HEK293 (cell line): ENCODE results near the gene UBE3B.

ENCODE experiments used
- CTCF ChIA-PET: fragments of 350-600 bp; formaldehyde crosslinking; extraction: SDS; loops from one replicate; lab custom pipeline; 2021; ENCODE audit warnings: antibody characterized with exemption; lab: Yijun Ruan, JAX
- POLR2A ChIA-PET: fragments of 300-600 bp; formaldehyde crosslinking; extraction: SDS; loops from one replicate; lab custom pipeline; 2020; ENCODE audit warnings: antibody characterized with exemption, inconsistent platforms; lab: Yijun Ruan, JAX
- H3K27ac ChIP-seq: fragments of 200-500 bp; sonication (Bioruptor generic); 2 replicates; pipeline ENCODE4 v1.5.1; 2014; ENCODE audit warnings: low read depth, low read length, control low read depth, inconsistent platforms; ENCODE audit errors: extremely low read depth
- H3K36me3 ChIP-seq, 2 experiments: fragments of 200-500 bp in 1 of 2; sonication (Bioruptor generic) in 1 of 2; 1 replicate in 1 of 2; 2 replicates in 1 of 2; pipeline ENCODE4 v1.5.1; 2014 to 2017; ENCODE audit warnings: inconsistent platforms in 2 of 2, low read length in 2 of 2; ENCODE audit not compliant: control insufficient read depth in 2 of 2, insufficient read depth in 1 of 2
- H3K4me1 ChIP-seq: fragments of 200-500 bp; sonication (Bioruptor generic); 2 replicates; pipeline ENCODE4 v1.5.1; 2014; ENCODE audit warnings: mild to moderate bottlenecking, low read length, inconsistent platforms; ENCODE audit not compliant: control insufficient read depth, insufficient read depth
- H3K4me3 ChIP-seq: 2 replicates; pipeline ENCODE4 v1.5.1; 2011; ENCODE audit warnings: low read depth, mild to moderate bottlenecking, control low read depth, low read length, moderate library complexity
- H3K9me3 ChIP-seq: fragments of 200-500 bp; sonication (Bioruptor generic); 2 replicates; pipeline ENCODE4 v1.5.1; 2014; ENCODE audit warnings: low read depth, low read length, inconsistent platforms; ENCODE audit not compliant: control insufficient read depth, insufficient read depth
- HIC1 ChIP-seq: fragments of 450-650 bp; formaldehyde crosslinking; IDR thresholded peaks from 2 replicates; pipeline ENCODE4 v1.5.1; 2016; ENCODE audit warnings: missing biosample characterization, missing genetic modification characterization
- KLF1 ChIP-seq: fragments of 450-650 bp; formaldehyde crosslinking; IDR thresholded peaks from 2 replicates; pipeline ENCODE4 v1.5.1; 2016; ENCODE audit warnings: missing biosample characterization, missing genetic modification characterization
- MYNN ChIP-seq: fragments of 450-650 bp; formaldehyde crosslinking; IDR thresholded peaks from 2 replicates; pipeline ENCODE4 v1.5.1; 2016; ENCODE audit warnings: missing biosample characterization, missing genetic modification characterization, borderline replicate concordance
- MZF1 ChIP-seq: fragments of 450-650 bp; formaldehyde crosslinking; IDR thresholded peaks from 2 replicates; pipeline ENCODE4 v1.5.1; 2017; ENCODE audit warnings: missing biosample characterization, missing genetic modification characterization, borderline replicate concordance
- SCRT2 ChIP-seq: fragments of 450-650 bp; formaldehyde crosslinking; IDR thresholded peaks from 2 replicates; pipeline ENCODE4 v1.5.1; 2016; ENCODE audit warnings: missing biosample characterization, missing genetic modification characterization
- ZNF416 ChIP-seq: fragments of 450-650 bp; formaldehyde crosslinking; IDR thresholded peaks from 2 replicates; pipeline ENCODE4 v1.5.1; 2016; ENCODE audit warnings: missing biosample characterization, missing genetic modification characterization
- ZNF600 ChIP-seq: fragments of 450-650 bp; formaldehyde crosslinking; IDR thresholded peaks from 2 replicates; pipeline ENCODE4 v1.5.1; 2016; ENCODE audit warnings: missing biosample characterization, missing genetic modification characterization
- ZNF837 ChIP-seq: fragments of 450-650 bp; formaldehyde crosslinking; IDR thresholded peaks from 2 replicates; pipeline ENCODE4 v1.5.1; 2016; ENCODE audit warnings: missing biosample characterization, missing genetic modification characterization
- TF ChIP-seq, protein P1 (sequence below): fragments of 450-650 bp; formaldehyde crosslinking; IDR thresholded peaks from 2 replicates; pipeline ENCODE4 v1.5.1; 2016; ENCODE audit warnings: missing biosample characterization, missing genetic modification characterization
- TF ChIP-seq, protein P2 (sequence below): fragments of 450-650 bp; formaldehyde crosslinking; IDR thresholded peaks from 2 replicates; pipeline ENCODE4 v1.5.1; 2016; ENCODE audit warnings: missing biosample characterization, missing genetic modification characterization

UBE3B gene

GRCh38 chr12:109554761-109555160, 77.3 kb downstream of the UBE3B start:
- ChIA-PET CTCF (interaction anchor here (1.0 kb wide), 1 partner anchor 127 kb away, joined by 4 read pairs; no protein-coding TSS in a partner anchor), POLR2A (interaction anchor here (0.7 kb wide), 1 partner anchor 19 kb away, joined by 4 read pairs; the partner anchor contains the start of genes MMAB and MVK)
- Histone ChIP-seq H3K9me3 (no peaks in the 10 kb centered on the region), H3K4me1 (no peaks in the 10 kb centered on the region), H3K4me3 (no peak overlapping the region), H3K36me3 (no peaks in the 10 kb centered on the region), H3K27ac (no peak overlapping the region)
- TF ChIP-seq SCRT2 (tag by site-specific recombination) = peak; percentile 49; the same call in 1 of the 2 replicates
- TF ChIP-seq MYNN (tag by site-specific recombination) = no peak

GRCh38 chr12:109555431-109556315, 78.2 kb downstream of the UBE3B start:
- Histone ChIP-seq H3K4me3 (no peak overlapping the region), H3K27ac (no peak overlapping the region), H3K36me3 (no peaks in the 10 kb centered on the region), H3K4me1 (no peaks in the 10 kb centered on the region), H3K9me3 (no peaks in the 10 kb centered on the region)
- CTCF ChIA-PET = interaction anchor here (0.7 to 1.0 kb wide), 2 partner anchors 15 to 127 kb away, joined by 3 to 4 read pairs; no protein-coding TSS in a partner anchor
- POLR2A ChIA-PET = interaction anchor here (1.2 to 1.4 kb wide), 2 partner anchors 11 to 19 kb away, joined by 4 to 6 read pairs; partner anchors contain the start of genes MMAB and MVK
- TF ChIP-seq, protein P1, sequence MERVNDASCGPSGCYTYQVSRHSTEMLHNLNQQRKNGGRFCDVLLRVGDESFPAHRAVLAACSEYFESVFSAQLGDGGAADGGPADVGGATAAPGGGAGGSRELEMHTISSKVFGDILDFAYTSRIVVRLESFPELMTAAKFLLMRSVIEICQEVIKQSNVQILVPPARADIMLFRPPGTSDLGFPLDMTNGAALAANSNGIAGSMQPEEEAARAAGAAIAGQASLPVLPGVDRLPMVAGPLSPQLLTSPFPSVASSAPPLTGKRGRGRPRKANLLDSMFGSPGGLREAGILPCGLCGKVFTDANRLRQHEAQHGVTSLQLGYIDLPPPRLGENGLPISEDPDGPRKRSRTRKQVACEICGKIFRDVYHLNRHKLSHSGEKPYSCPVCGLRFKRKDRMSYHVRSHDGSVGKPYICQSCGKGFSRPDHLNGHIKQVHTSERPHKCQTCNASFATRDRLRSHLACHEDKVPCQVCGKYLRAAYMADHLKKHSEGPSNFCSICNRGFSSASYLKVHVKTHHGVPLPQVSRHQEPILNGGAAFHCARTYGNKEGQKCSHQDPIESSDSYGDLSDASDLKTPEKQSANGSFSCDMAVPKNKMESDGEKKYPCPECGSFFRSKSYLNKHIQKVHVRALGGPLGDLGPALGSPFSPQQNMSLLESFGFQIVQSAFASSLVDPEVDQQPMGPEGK (tag by site-specific recombination) = no peak
- 0 out of 2 replicates have a peak, but pooled peaks have one; percentile 19 for TF ChIP-seq ZNF600 (tag by site-specific recombination)

- Histone ChIP-seq H3K27ac (no peak overlapping the region), H3K4me3 (no peak overlapping the region), H3K4me1 (no peaks in the 10 kb centered on the region), H3K9me3 (no peaks in the 10 kb centered on the region), H3K36me3 (peaks cover 0 to 3% of the 10 kb centered on the region in 2 experiments; a peak in 1 of 3 replicates)
- POLR2A ChIA-PET = interaction anchor here (0.7 to 1.2 kb wide), 2 partner anchors 13 to 17 kb away, joined by 4 read pairs; partner anchors contain the start of genes MMAB and MVK
- TF ChIP-seq HIC1 (tag by site-specific recombination) (no peak), ZNF837 (tag by site-specific recombination) (no peak), ZNF416 (tag by site-specific recombination) (no peak)
- TF ChIP-seq, protein P2, sequence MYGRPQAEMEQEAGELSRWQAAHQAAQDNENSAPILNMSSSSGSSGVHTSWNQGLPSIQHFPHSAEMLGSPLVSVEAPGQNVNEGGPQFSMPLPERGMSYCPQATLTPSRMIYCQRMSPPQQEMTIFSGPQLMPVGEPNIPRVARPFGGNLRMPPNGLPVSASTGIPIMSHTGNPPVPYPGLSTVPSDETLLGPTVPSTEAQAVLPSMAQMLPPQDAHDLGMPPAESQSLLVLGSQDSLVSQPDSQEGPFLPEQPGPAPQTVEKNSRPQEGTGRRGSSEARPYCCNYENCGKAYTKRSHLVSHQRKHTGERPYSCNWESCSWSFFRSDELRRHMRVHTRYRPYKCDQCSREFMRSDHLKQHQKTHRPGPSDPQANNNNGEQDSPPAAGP (tag by site-specific recombination) = no peak
- CTCF ChIA-PET = no interaction called here
These were observed 79.8 kb downstream of the UBE3B start for GRCh38 chr12:109557200-109557599.

- no peaks in the 10 kb centered on the region for H3K9me3 ChIP-seq
- CTCF ChIA-PET = interaction anchor here (0.5 to 0.9 kb wide), 2 partner anchors 130 to 154 kb away, joined by 4 read pairs; no protein-coding TSS in a partner anchor
- TF ChIP-seq SCRT2 (tag by site-specific recombination) (0 out of 2 replicates have a peak, but pooled peaks have one; percentile 13), MZF1 (no peak), KLF1 (tag by site-specific recombination) (no peak)
- TF ChIP-seq, all 188 proteins: peak for 1
- Histone ChIP-seq H3K27ac (no peak overlapping the region), H3K36me3 (peaks cover 0 to 8% of the 10 kb centered on the region in 2 experiments; a peak in 1 of 3 replicates), H3K4me1 (no peaks in the 10 kb centered on the region), H3K4me3 (no peak overlapping the region)
- POLR2A ChIA-PET = no interaction called here
These were observed 80.4 kb downstream of the UBE3B start for GRCh38 chr12:109557805-109558204.
